Measurements from ENCODE around the gene OVCH2. TPM values are rescaled to one million over a fixed set of nuclear protein-coding genes. Genes with fewer than 3 reads are reported as not detected.

OVCH2 gene
- total and polyA plus RNA-seq, 2 donors: 0.13 to 3.3 TPM

GRCh38 chr11:7643314-7643713 lies 63.0 kb downstream of the OVCH2 start:
- no peak overlapping the region for H3K4me3 ChIP-seq (ENCODE audit: low read depth, low read length)
- H3K4me1 ChIP-seq (ENCODE audit: insufficient read depth): no peaks in the 10 kb centered on the region
- H3K27ac ChIP-seq (ENCODE audit: low read depth): no peak overlapping the region
- 80% methylated on average over 4 of the region's 4 CpGs for WGBS
- DNase-seq (ENCODE audit: extremely low spot score): no peak
- peaks cover 3% of the 10 kb centered on the region for H3K36me3 ChIP-seq (ENCODE audit: insufficient read depth)

DNA sequence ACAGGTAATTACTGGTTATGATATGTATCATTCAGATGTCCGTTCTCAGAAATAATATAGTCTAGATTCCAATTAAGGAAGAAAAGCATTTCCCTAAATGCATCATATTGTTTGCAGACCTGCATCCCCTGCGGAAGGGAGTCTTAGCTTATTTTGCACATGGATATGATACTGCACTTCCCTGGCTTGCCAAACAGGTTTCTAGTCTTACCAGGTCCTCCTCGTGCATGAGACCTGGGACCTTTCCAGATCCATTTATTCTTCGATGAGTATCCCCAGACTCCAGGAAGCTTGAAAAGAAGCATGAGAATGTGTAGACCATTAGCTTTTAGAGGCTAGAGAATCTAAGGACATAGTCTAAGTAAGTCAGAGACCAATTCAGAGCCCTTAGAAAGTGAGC lies 63.5 kb downstream of the OVCH2 start:
- 78% methylated on average over 4 of the region's 4 CpGs for WGBS
- Histone ChIP-seq H3K36me3 (ENCODE audit: insufficient read depth) (peaks cover 3% of the 10 kb centered on the region), H3K27ac (ENCODE audit: low read depth) (no peak overlapping the region), H3K4me3 (ENCODE audit: low read depth, low read length) (no peak overlapping the region), H3K4me1 (ENCODE audit: insufficient read depth) (no peaks in the 10 kb centered on the region)
- no peak for DNase-seq (ENCODE audit: extremely low spot score)

DNA sequence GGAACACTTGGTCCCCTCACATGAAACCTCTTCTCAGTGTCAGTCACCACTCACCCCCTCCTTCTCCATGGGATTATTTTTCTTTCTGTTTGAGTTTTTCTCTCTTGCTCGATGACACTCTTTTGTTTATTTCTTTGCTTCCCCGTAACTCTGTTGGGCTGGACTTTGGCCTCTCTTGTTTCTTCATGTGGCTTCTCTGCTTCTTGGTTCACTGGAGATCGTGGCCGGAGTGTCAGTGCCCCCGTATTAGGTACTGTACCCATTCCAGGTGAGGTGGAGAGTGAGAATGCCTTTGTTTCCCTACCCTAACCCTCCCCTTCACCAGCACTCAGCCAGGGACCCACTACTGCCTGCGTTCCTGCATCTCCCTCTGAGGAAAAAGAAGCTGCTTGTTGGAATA lies 65.5 kb downstream of the OVCH2 start:
- no peak overlapping the region for H3K4me3 ChIP-seq (ENCODE audit: low read depth, low read length)
- H3K27ac ChIP-seq (ENCODE audit: low read depth): no peak overlapping the region
- no peaks in the 10 kb centered on the region for H3K4me1 ChIP-seq (ENCODE audit: insufficient read depth)
- 90% methylated on average over 6 of the region's 6 CpGs for WGBS
- DNase-seq (ENCODE audit: extremely low spot score): no peak
- peaks cover 3% of the 10 kb centered on the region for H3K36me3 ChIP-seq (ENCODE audit: insufficient read depth)

- DNase-seq (ENCODE audit: extremely low spot score): no peak
- H3K27ac ChIP-seq (ENCODE audit: low read depth): no peak overlapping the region
- H3K4me3 ChIP-seq (ENCODE audit: low read depth, low read length): no peak overlapping the region
- H3K4me1 ChIP-seq (ENCODE audit: insufficient read depth): no peaks in the 10 kb centered on the region
- H3K36me3 ChIP-seq (ENCODE audit: insufficient read depth): peaks cover 3% of the 10 kb centered on the region
- 85% methylated on average over 5 of the region's 5 CpGs for WGBS
These were observed 66.6 kb downstream of the OVCH2 start for GRCh38 chr11:7639643-7640025.

Other genes starting within 250 kb of the OVCH2 start
- gene OLFML1, start 221.0 kb downstream of the OVCH2 start, total RNA-seq: 48.0 TPM
- 15.7 TPM for gene OLFML1, start 221.0 kb downstream of the OVCH2 start, polyA plus RNA-seq
- 56.8 TPM for gene PPFIBP2, start 192.5 kb downstream of the OVCH2 start, total RNA-seq
- gene PPFIBP2, start 192.5 kb downstream of the OVCH2 start, polyA plus RNA-seq: 11.9 TPM
- gene CYB5R2, start 33.0 kb downstream of the OVCH2 start, total RNA-seq: 13.9 TPM
- 17.7 TPM for gene CYB5R2, start 33.0 kb downstream of the OVCH2 start, polyA plus RNA-seq
- 7.9 TPM for gene OR5P2, start 90.5 kb upstream of the OVCH2 start, total RNA-seq
- not detected for gene OR5P2, start 90.5 kb upstream of the OVCH2 start, polyA plus RNA-seq
- gene OR5P3, start 124.4 kb upstream of the OVCH2 start, total RNA-seq: 5.6 TPM
- gene OR5P3, start 124.4 kb upstream of the OVCH2 start, polyA plus RNA-seq: not detected
- not detected for gene OR10A6, start 224.8 kb upstream of the OVCH2 start, total RNA-seq
- gene OR10A6, start 224.8 kb upstream of the OVCH2 start, polyA plus RNA-seq: not detected
- not detected for gene OR10A3, start 235.2 kb upstream of the OVCH2 start, total RNA-seq
- gene OR10A3, start 235.2 kb upstream of the OVCH2 start, polyA plus RNA-seq: not detected

Data from urinary bladder (tissue), 4 donors.